ENCODE measurements around the gene SDK1.
"Not testable (repeated sequence)": the region's sequence is repeated elsewhere in the genome, so short reads cannot be mapped to it uniquely, and the experiment has no call there.

SDK1 gene

DNA sequence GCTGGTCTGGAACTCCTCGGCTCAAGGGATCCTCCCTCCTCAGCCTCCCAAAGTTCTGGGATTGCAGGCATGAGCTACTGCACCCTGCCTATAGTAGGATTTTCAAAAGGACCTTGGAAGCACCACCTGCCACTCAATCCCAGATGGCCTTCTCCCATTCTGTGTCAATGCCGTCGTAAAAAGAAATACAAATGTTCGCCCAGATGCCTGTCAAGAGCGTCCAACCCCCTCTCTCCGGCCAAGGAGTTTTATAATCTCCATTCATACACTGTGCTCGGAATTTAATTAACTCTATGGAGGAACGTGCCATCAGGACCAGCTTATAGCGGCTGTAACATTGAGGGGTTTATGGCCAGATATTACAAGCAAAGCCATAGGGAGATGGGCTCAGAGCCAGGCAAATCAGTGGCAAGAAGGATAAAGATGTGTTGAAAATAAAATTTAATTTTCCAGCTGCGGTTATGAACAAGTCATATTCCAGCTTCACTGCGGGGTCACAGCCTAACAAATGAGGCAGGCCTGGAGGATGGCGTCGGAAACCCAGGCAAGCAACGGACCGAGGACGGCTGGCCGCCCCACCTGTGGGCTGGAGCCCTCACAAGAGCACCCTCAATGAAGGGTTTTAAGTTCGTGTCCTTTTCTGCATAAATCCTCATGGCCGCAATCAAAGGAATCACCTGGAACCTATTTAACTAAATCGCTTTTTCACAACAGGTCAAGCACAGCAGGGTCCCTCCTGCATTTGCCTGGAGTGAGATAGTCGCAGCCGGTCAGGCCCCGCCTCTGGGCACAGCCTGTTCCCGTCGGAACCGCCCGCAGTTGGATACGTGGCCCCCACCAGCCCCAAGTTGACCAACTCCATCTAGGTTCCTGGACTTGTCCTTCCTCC, 1006.5 kb downstream of the SDK1 start:
- ATAC-seq (ENCODE audit: low read depth): no peak
- TF ChIP-seq, protein P1, sequence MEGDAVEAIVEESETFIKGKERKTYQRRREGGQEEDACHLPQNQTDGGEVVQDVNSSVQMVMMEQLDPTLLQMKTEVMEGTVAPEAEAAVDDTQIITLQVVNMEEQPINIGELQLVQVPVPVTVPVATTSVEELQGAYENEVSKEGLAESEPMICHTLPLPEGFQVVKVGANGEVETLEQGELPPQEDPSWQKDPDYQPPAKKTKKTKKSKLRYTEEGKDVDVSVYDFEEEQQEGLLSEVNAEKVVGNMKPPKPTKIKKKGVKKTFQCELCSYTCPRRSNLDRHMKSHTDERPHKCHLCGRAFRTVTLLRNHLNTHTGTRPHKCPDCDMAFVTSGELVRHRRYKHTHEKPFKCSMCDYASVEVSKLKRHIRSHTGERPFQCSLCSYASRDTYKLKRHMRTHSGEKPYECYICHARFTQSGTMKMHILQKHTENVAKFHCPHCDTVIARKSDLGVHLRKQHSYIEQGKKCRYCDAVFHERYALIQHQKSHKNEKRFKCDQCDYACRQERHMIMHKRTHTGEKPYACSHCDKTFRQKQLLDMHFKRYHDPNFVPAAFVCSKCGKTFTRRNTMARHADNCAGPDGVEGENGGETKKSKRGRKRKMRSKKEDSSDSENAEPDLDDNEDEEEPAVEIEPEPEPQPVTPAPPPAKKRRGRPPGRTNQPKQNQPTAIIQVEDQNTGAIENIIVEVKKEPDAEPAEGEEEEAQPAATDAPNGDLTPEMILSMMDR (IDR thresholded peaks at IDR 0.05; ENCODE audit: poor library complexity, severe bottlenecking): no peak
- no peaks in the 10 kb centered on the region for H3K9me3 ChIP-seq (ENCODE audit: severe bottlenecking)

DNA sequence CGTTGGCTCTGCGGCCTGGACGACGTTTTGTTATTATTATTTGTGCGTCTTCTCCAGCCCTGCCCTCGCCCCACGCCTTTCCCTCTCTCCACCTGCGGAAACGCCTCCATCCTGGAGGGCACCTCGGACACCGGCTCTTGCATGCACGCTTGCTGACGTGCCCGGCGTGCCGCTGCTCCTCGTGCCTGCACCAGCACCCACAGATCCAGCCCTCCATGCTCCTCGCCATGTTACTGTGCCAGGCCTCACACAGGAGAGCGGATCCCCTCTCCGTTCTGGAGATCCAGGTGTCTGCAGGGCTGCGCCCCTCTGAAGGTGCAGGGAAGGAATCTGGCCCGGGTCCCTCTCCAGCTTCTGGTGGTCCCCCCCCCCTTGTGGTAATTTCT, 1007.1 kb downstream of the SDK1 start:
- Histone ChIP-seq H3K4me1 (ENCODE audit: insufficient read depth, poor library complexity, severe bottlenecking) (no peaks in the 10 kb centered on the region), H3K4me3 (ENCODE audit: severe bottlenecking) (no peak overlapping the region), H3K27ac (ENCODE audit: poor library complexity, severe bottlenecking) (no peak overlapping the region), H3K27me3 (ENCODE audit: insufficient read depth, poor library complexity, severe bottlenecking) (no peaks in the 10 kb centered on the region), H3K36me3 (ENCODE audit: low read depth) (no peaks in the 10 kb centered on the region), H3K9me3 (ENCODE audit: severe bottlenecking) (no peaks in the 10 kb centered on the region)
- TF ChIP-seq, protein P1 (IDR thresholded peaks at IDR 0.05; ENCODE audit: poor library complexity, severe bottlenecking): no peak
- no peak for ATAC-seq (ENCODE audit: low read depth)
- DNase-seq (ENCODE audit: low spot score): no peak

More for the DNA sequence above, 1006.5 kb downstream of the SDK1 start:
- Histone ChIP-seq H3K27me3 (ENCODE audit: insufficient read depth, poor library complexity, severe bottlenecking) (no peaks in the 10 kb centered on the region), H3K4me3 (ENCODE audit: severe bottlenecking) (no peak overlapping the region), H3K27ac (ENCODE audit: poor library complexity, severe bottlenecking) (no peak overlapping the region), H3K4me1 (ENCODE audit: insufficient read depth, poor library complexity, severe bottlenecking) (no peaks in the 10 kb centered on the region), H3K36me3 (ENCODE audit: low read depth) (no peaks in the 10 kb centered on the region)
- DNase-seq (ENCODE audit: low spot score): no peak

DNA sequence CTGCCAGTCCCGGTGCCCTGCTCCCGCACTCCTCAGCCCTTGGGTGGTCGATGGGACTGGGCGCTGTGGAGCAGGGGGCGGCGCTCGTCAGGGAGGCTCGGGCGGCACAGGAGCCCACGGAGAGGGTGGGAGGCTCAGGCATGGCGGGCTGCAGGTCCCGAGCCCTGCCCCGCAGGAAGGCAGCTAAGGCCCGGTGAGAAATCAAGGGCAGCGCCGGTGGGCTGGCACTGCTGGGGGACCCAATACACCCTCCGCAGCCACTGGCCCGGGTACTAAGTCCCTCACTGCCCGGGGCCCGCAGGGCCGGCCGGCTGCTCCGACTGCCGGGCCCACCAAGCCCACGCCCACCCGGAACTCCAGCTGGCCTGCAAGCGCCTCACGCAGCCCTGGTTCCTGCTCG, 1012.9 kb downstream of the SDK1 start:
- DNase-seq (ENCODE audit: low spot score); ATAC-seq (ENCODE audit: low read depth); H3K27me3 ChIP-seq (ENCODE audit: insufficient read depth, poor library complexity, severe bottlenecking); H3K9me3 ChIP-seq (ENCODE audit: severe bottlenecking); H3K4me1 ChIP-seq (ENCODE audit: insufficient read depth, poor library complexity, severe bottlenecking); H3K4me3 ChIP-seq (ENCODE audit: severe bottlenecking); H3K36me3 ChIP-seq (ENCODE audit: low read depth); H3K27ac ChIP-seq (ENCODE audit: poor library complexity, severe bottlenecking): not testable (repeated sequence)

DNA sequence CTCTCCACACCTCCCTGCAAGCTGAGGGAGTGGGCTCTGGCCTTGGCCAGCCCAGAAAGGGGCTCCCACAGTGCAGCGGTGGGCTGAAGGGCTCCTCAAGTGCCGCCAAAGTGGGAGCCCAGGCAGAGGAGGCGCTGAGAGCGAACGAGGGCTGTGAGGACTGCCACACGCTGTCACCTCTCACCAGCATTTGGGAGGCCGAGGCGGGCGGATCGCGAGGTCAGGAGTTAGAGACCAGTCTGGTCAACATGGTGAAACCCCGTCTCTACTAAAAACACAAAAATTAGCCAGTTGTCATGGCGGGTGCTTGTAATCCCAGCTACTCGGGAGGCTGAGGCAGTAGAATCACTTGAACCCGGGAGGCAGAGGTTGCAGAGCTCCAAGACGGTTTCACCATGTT, 1013.3 kb downstream of the SDK1 start:
- H3K27ac ChIP-seq (ENCODE audit: poor library complexity, severe bottlenecking); DNase-seq (ENCODE audit: low spot score); H3K27me3 ChIP-seq (ENCODE audit: insufficient read depth, poor library complexity, severe bottlenecking); H3K9me3 ChIP-seq (ENCODE audit: severe bottlenecking); ATAC-seq (ENCODE audit: low read depth); H3K4me1 ChIP-seq (ENCODE audit: insufficient read depth, poor library complexity, severe bottlenecking); H3K36me3 ChIP-seq (ENCODE audit: low read depth); H3K4me3 ChIP-seq (ENCODE audit: severe bottlenecking): not testable (repeated sequence)

Measured in RWPE2 (cell line).